ENCODE measurements around the gene LRRC45. TPM values are rescaled to one million over a fixed set of nuclear protein-coding genes. Genes with fewer than 3 reads are reported as not detected.

LRRC45 gene
- total RNA-seq, 2 donors from 2014 or later = 16.6 to 60.0 TPM

DNA sequence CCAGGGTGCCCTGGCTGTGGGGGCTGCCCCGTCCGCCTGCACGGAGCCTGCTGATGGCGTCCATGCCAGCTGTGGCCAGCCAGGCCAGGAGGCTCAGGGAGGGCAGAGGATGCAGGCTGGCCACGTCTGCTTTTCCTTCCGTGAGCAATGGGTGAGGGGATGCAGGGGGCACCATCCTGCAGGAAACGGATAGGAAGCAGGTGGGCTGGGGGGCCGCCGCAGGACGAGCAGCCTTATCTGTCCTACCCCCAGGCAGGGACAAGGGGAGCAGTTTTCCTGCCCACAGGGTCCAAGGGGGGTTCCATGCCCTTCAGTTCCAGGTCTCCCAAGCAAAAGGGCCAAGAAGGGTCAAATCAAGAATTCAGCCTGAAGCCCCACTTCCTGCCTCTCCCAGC, 35.7 kb downstream of the LRRC45 start:
- intact Hi-C loops (cut with DNase I) = no loop called here
- Histone ChIP-seq H3K4me3 (no peak overlapping the region), H3K27me3 (no peaks in the 10 kb centered on the region), H3K4me1 (no peaks in the 10 kb centered on the region), H3K9me3 (no peaks in the 10 kb centered on the region), H3K36me3 (peaks cover 19% of the 10 kb centered on the region), H3K27ac (no peak overlapping the region), H3K9ac (ENCODE audit: low read depth in 2 of 2, low read length in 2 of 2) (no peak overlapping the region)
- no peak for DNase-seq
- TF ChIP-seq, protein P1, sequence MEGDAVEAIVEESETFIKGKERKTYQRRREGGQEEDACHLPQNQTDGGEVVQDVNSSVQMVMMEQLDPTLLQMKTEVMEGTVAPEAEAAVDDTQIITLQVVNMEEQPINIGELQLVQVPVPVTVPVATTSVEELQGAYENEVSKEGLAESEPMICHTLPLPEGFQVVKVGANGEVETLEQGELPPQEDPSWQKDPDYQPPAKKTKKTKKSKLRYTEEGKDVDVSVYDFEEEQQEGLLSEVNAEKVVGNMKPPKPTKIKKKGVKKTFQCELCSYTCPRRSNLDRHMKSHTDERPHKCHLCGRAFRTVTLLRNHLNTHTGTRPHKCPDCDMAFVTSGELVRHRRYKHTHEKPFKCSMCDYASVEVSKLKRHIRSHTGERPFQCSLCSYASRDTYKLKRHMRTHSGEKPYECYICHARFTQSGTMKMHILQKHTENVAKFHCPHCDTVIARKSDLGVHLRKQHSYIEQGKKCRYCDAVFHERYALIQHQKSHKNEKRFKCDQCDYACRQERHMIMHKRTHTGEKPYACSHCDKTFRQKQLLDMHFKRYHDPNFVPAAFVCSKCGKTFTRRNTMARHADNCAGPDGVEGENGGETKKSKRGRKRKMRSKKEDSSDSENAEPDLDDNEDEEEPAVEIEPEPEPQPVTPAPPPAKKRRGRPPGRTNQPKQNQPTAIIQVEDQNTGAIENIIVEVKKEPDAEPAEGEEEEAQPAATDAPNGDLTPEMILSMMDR (IDR thresholded peaks at IDR 0.05) = no peak

DNA sequence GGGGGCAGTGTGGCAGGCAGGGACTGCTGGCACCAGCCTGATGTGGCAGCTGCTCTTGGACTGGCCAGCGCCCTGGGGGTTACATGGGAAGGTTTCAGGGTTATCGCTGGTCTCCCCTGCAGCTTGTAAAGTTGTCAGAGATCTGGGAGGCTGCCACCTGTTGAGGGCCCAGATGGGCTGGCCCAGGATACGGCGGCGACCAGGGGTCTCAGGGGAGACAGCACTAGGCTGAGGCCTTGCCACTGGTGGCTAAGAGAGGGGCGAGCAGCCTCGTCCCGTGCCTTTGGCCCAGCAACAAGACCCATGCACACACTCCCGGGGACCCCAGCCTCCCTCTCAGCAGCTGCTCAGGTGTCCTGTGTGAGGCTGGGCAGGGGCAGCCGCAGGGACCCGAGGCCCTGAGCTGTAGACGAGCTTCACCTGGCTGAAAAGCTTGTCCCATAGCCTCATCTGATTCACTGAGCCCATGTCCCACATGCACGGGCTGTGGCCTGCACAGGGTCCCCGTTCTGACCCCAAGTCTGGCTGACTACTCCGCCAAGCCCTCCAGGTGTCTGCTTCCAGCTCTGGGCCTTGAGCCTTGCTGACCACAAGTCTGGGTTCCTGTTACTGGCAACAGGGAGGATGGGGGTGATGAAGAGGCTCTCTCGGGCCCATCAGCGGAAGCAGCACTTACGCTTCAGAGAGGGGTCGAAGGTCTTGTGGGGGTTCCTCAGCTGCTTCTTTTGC, 36.3 kb downstream of the LRRC45 start:
- Histone ChIP-seq H3K9me3 (no peaks in the 10 kb centered on the region), H3K36me3 (peaks cover 19% of the 10 kb centered on the region), H3K4me1 (peaks cover 4% of the 10 kb centered on the region), H3K4me3 (no peak overlapping the region), H3K9ac (ENCODE audit: low read depth in 2 of 2, low read length in 2 of 2) (no peak overlapping the region), H3K27me3 (no peaks in the 10 kb centered on the region), H3K27ac (no peak overlapping the region)
- intact Hi-C loops (cut with DNase I) = no loop called here
- TF ChIP-seq, protein P1 (IDR thresholded peaks at IDR 0.05) = no peak
- DNase-seq = no peak

DNA sequence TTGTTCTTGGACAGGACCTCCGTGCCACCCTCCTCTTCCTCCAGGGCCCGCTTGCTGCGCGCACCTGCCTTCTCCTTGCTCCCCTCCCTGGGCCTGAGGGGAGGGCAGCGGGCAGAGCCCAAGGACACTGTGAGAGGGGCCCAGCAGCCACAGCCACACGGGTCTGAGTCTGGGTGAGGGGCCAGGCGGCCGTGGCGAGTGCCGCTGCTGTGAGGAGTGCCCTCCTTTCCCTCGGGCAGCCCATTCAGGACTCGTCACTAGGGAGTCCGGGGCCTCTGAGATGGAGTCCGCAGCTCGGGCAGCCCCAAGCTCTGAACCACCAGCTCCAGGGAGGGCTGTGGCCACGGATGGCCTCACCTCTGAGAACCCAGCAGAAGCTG, 36.9 kb downstream of the LRRC45 start:
- peaks cover 8% of the 10 kb centered on the region for H3K4me1 ChIP-seq
- no peaks in the 10 kb centered on the region for H3K27me3 ChIP-seq
- no peak overlapping the region for H3K9ac ChIP-seq (ENCODE audit: low read depth in 2 of 2, low read length in 2 of 2)
- no peak overlapping the region for H3K27ac ChIP-seq
- TF ChIP-seq, protein P1 (IDR thresholded peaks at IDR 0.05) = no peak
- no peak overlapping the region for H3K4me3 ChIP-seq
- peaks cover 19% of the 10 kb centered on the region for H3K36me3 ChIP-seq
- intact Hi-C loops (cut with DNase I) = no loop called here
- no peaks in the 10 kb centered on the region for H3K9me3 ChIP-seq
- DNase-seq = no peak

DNA sequence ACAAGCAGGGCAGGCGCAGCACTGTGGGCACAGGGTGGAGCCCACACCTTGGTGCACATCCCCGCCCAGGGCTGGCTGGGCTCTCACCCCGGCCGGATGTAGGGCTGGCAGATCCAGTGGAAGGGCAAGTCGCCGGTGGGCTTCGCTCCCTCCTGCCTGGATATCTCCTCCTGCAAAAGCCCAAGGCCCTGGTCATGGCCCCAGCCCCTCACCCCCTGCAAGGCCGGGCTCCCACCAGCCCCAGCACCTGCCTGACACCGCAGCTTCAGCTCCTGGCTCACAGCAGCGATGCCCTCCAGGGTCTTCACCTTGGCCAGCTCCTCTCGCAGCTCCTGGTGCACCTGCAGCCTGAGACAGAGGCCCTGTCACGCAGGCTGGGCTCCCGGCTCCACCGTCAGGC, 37.5 kb downstream of the LRRC45 start:
- no peak overlapping the region for H3K9ac ChIP-seq (ENCODE audit: low read depth in 2 of 2, low read length in 2 of 2)
- no peak for DNase-seq
- no peak overlapping the region for H3K4me3 ChIP-seq
- intact Hi-C loops (cut with DNase I) = no loop called here
- TF ChIP-seq, protein P1 (IDR thresholded peaks at IDR 0.05) = no peak
- H3K27ac ChIP-seq = no peak overlapping the region
- H3K27me3 ChIP-seq = no peaks in the 10 kb centered on the region
- no peaks in the 10 kb centered on the region for H3K9me3 ChIP-seq
- peaks cover 19% of the 10 kb centered on the region for H3K36me3 ChIP-seq
- peaks cover 8% of the 10 kb centered on the region for H3K4me1 ChIP-seq

DNA sequence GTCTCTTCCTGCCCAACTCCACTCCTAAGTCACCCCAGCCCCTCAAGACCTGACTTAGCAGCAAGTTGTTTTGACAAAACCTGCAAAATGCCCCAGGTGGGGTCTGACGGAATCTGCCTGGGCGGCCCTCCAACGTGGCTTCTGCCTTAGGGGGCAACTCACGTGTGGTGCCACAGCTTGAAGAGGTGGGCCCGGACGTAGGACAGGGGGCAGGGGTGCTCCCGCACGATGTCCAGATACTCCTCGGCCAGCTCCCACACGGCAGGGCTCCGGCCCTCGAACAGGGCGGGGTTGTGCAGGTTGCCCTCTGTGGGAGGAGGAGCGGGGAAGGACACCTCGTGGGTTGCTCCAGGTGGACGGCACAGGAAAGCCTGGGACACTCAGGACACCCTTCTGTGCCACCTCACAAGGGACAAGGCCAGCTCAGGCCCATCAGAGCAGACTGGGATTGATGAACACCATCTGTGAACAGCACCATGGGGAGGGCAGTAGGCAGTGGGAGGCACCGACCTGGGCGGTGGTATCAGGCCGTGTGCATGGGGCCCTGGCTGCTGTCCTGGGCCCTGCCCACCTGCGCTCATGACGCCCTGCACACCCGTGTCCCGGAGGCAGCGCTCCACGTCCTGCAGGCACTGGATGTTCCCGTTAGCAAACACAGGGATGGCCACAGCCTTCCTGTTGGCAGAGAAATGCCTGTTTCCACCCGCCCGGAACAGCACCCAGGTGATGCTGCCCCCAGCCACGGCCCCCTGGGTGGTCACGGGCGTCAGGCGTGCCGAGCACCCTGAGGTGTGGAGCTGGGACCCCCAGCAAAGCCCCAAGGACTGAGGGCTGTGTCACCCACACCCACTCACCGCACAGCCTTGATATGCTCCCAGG, 38.2 kb downstream of the LRRC45 start:
- Histone ChIP-seq H3K9ac (ENCODE audit: low read depth in 2 of 2, low read length in 2 of 2) (no peak overlapping the region), H3K36me3 (peaks cover 19% of the 10 kb centered on the region), H3K27me3 (no peaks in the 10 kb centered on the region), H3K9me3 (no peaks in the 10 kb centered on the region), H3K27ac (no peak overlapping the region), H3K4me3 (no peak overlapping the region), H3K4me1 (peaks cover 8% of the 10 kb centered on the region)
- intact Hi-C loops (cut with DNase I) = no loop called here
- TF ChIP-seq, protein P1 (IDR thresholded peaks at IDR 0.05) = no peak
- DNase-seq = no peak
